Peyer's patch (tissue), 4 donors: ENCODE results near the gene MUC5AC. TPM values are rescaled to one million over a fixed set of nuclear protein-coding genes. Genes with fewer than 3 reads are reported as not detected.

ENCODE experiments used
- DNase-seq, 3 donors: peaks; one replicate each; pipeline ENCODE4 v3.0.0-alpha.2; 2017 to 2019
- H3K27ac ChIP-seq, 4 donors: fragments of 200-600 bp; sonication (generic); one replicate each; pipeline ENCODE4 v1.5.1; 2016 to 2019
- H3K27me3 ChIP-seq, 2 donors: fragments of 200-600 bp; sonication (generic); one replicate each; pipeline ENCODE4 v1.5.1; 2019
- H3K36me3 ChIP-seq, 3 donors: fragments of 200-600 bp; sonication (generic); one replicate each; pipeline ENCODE4 v1.5.1; 2016 to 2019
- H3K4me1 ChIP-seq, 4 donors: fragments of 200-600 bp; sonication (generic); one replicate each; pipeline ENCODE4 v1.5.1; 2016 to 2019
- H3K4me3 ChIP-seq, 4 donors: fragments of 200-600 bp; sonication (generic); 1 replicate in 3 of 4; 2 replicates in 1 of 4; pipeline ENCODE4 v1.5.1; 2016 to 2019; ENCODE audit warnings: mild to moderate bottlenecking in 1 of 4
- H3K9me3 ChIP-seq, 4 donors: fragments of 200-600 bp; sonication (generic); one replicate each; pipeline ENCODE4 v1.5.1; 2016 to 2019; ENCODE audit warnings: mild to moderate bottlenecking in 1 of 4
- CTCF ChIP-seq, 6 experiments: fragments of 450-650 bp in 4 of 6; fragments of 200-600 bp in 2 of 6; sonication (generic) in 1 of 6; IDR thresholded peaks; one replicate each; pipeline ENCODE4 v1.5.1; 2017 to 2019; ENCODE audit warnings: antibody characterized with exemption in 6 of 6, mild to moderate bottlenecking in 3 of 6, moderate library complexity in 1 of 6
- POLR2A ChIP-seq, 2 donors: fragments of 450-650 bp; IDR thresholded peaks; one replicate each; pipeline ENCODE4 v1.5.1; 2017; ENCODE audit warnings: antibody characterized with exemption in 2 of 2, mild to moderate bottlenecking in 2 of 2, moderate library complexity in 2 of 2
- total RNA-seq, 4 donors: library from RNA; depleted of rRNA; stranded (reverse); fragments of >200 nt; gene quantifications; one replicate each; pipeline ENCODE4 v1.1.0, GENCODE V29; 2016

Gene MUC5AC
- total RNA-seq, 4 donors from 2014 or later: not detected

DNA sequence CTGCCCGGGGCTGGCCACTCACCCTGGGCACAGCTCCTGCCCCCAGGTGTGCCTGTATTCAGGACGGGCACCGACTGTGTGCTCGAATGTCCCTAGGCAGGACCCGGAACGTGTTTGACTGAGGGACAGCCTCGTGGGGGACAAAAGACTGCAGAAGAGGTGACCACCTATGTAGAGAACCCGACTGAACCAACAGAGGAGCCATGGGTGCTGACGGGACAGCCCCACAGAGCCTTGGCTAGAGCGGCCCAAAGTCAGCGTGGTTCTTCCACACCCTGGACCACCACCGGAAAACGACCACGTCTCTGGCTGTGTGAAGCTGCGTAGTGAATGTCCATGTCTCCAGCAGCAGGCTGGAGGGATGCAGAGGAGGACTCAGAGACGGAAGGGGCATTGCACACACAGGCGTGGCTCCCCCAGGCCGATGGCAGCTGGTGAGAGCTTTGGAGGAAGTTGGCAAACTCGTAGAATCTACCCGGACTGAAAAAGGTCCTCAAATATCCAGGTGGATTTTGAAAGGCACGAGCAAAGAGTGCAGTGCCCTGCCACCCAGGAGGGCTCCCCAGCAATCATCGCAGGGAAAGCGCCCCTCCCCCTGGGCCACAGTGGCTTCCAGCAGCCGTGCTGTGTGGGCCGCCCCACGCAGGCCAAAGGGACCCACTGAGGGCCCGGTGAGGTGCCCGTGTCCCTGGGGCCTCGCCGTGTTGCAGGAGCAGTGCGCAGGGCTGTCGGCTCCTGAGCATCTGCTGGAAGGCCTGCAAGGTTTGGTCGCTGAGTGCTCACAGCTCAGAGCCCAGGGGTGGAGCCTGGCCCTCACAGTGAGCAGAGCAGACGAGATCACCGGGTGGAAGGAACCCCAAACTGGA is 47.6 kb downstream of the MUC5AC start:
- Histone ChIP-seq H3K9me3 (peaks cover 0 to 6% (median 0%) of the 10 kb centered on the region in 4 donors), H3K4me1 (peaks cover 0 to 3% (median 0%) of the 10 kb centered on the region in 4 donors), H3K27me3 (no peaks in the 10 kb centered on the region), H3K4me3 (no peak overlapping the region), H3K27ac (no peak overlapping the region), H3K36me3 (no peaks in the 10 kb centered on the region)
- TF ChIP-seq POLR2A (IDR thresholded peaks at IDR 0.05) (no peak), CTCF (IDR thresholded peaks at IDR 0.05) (no peak)
- peak in 2 of 3 donors; percentile 29 to 34 for DNase-seq

GRCh38 chr11:1205987-1206331 is 48.2 kb downstream of the MUC5AC start:
- Histone ChIP-seq H3K27me3 (no peaks in the 10 kb centered on the region), H3K4me1 (peaks cover 0 to 3% (median 0%) of the 10 kb centered on the region in 4 donors), H3K4me3 (no peak overlapping the region), H3K36me3 (no peaks in the 10 kb centered on the region), H3K27ac (no peak overlapping the region), H3K9me3 (peaks cover 0 to 11% (median 0%) of the 10 kb centered on the region in 4 donors)
- peak in 2 of 3 donors; percentile 24 to 26 for DNase-seq
- TF ChIP-seq POLR2A (IDR thresholded peaks at IDR 0.05) (no peak), CTCF (IDR thresholded peaks at IDR 0.05) (no peak)

- TF ChIP-seq CTCF (IDR thresholded peaks at IDR 0.05) (no peak), POLR2A (IDR thresholded peaks at IDR 0.05) (no peak)
- peaks cover 0 to 11% (median 1%) of the 10 kb centered on the region in 4 donors for H3K9me3 ChIP-seq
- DNase-seq: peak in 2 of 3 donors; percentile 36 to 38
- H3K27ac ChIP-seq: no peak overlapping the region
- no peaks in the 10 kb centered on the region for H3K27me3 ChIP-seq
- H3K4me1 ChIP-seq: peaks cover 0 to 3% (median 0%) of the 10 kb centered on the region in 4 donors
- H3K36me3 ChIP-seq: no peaks in the 10 kb centered on the region
- no peak overlapping the region for H3K4me3 ChIP-seq
These were observed 48.9 kb downstream of the MUC5AC start for GRCh38 chr11:1206391-1207271.

DNA sequence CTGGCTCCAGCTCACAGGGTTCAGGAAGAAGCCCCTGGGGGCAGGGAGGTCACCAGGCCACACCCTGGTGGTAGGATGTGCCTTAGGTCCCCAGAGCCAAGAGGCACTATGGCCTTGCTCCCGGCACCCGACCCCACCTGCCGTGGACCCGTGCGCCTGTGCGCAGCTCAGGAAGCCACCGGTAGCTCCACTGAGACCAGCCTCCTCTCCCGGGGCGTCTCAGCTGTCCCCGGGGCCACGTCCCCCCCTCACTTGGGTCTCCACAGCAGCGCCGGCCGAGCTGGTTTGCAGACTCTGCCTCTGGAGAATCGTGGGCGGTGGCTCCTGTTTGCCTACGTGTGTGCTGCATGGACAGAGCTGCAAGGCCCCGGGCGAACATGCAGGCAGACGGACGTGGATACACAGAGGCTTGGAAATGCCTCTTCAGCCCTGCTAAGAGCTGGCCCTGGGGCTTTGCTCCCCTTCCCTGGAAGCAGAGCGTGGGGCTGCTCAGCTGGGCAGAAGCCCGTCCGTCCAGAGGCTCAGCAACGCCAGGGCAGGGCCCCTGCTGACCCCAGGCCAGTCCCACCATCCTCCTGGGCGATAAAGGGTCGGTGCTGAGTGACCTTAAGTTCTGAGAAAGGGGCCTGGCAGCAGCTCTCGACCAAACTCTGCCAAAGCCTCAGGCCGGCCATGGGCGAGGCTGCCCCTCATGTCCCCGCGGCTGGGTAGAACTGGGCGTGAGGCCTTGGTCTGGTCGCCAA is 49.8 kb downstream of the MUC5AC start:
- H3K27ac ChIP-seq: no peak overlapping the region
- no peak for TF ChIP-seq CTCF (IDR thresholded peaks at IDR 0.05)
- no peak for TF ChIP-seq POLR2A (IDR thresholded peaks at IDR 0.05)
- peaks cover 0 to 3% (median 0%) of the 10 kb centered on the region in 4 donors for H3K4me1 ChIP-seq
- DNase-seq: peak in 2 of 3 donors; percentile 40 to 41
- H3K4me3 ChIP-seq: no peak overlapping the region
- H3K36me3 ChIP-seq: no peaks in the 10 kb centered on the region
- H3K27me3 ChIP-seq: no peaks in the 10 kb centered on the region
- peaks cover 0 to 11% (median 5%) of the 10 kb centered on the region in 4 donors for H3K9me3 ChIP-seq

- TF ChIP-seq POLR2A (IDR thresholded peaks at IDR 0.05) (no peak), CTCF (IDR thresholded peaks at IDR 0.05) (no peak)
- H3K9me3 ChIP-seq: peaks cover 0 to 11% (median 5%) of the 10 kb centered on the region in 4 donors
- no peaks in the 10 kb centered on the region for H3K36me3 ChIP-seq
- DNase-seq: peak in 1 of 3 donors; percentile 38
- H3K27me3 ChIP-seq: no peaks in the 10 kb centered on the region
- H3K4me3 ChIP-seq: no peak overlapping the region
- H3K27ac ChIP-seq: no peak overlapping the region
- H3K4me1 ChIP-seq: no peaks in the 10 kb centered on the region
These were observed 50.3 kb downstream of the MUC5AC start for GRCh38 chr11:1208144-1208393.
